Spinal cord (tissue), 10 donors: ENCODE data around the gene RBM39. TPM values are rescaled to one million over a fixed set of nuclear protein-coding genes. Genes with fewer than 3 reads are reported as not detected.
"Not testable (repeated sequence)": the region's sequence is repeated elsewhere in the genome, so short reads cannot be mapped to it uniquely, and the experiment has no call there.

Experiments
- DNase-seq, 6 donors: peaks; one replicate each; pipeline versions ENCODE4 v3.0.0 to v3.0.0-alpha.2; 2013 to 2015; ENCODE audit warnings: low spot score in 6 of 6, low read depth in 4 of 6
- H3K27ac ChIP-seq: one replicate; pipeline ENCODE4 v1.5.1; 2013; ENCODE audit warnings: low read depth, low read length, control low read depth
- H3K27me3 ChIP-seq: one replicate; pipeline ENCODE4 v1.6.1; 2013; ENCODE audit warnings: low read length; ENCODE audit not compliant: control insufficient read depth, insufficient read depth
- H3K36me3 ChIP-seq: one replicate; pipeline ENCODE4 v1.6.1; 2013; ENCODE audit warnings: low read length; ENCODE audit not compliant: control insufficient read depth, insufficient read depth
- H3K4me1 ChIP-seq: one replicate; pipeline ENCODE4 v1.6.1; 2013; ENCODE audit warnings: low read length; ENCODE audit not compliant: control insufficient read depth, insufficient read depth
- H3K4me3 ChIP-seq: one replicate; pipeline ENCODE4 v1.5.1; 2013; ENCODE audit warnings: low read depth, low read length, control low read depth
- H3K9me3 ChIP-seq: one replicate; pipeline ENCODE4 v1.6.1; 2013; ENCODE audit warnings: low read length; ENCODE audit not compliant: control insufficient read depth, insufficient read depth
- WGBS: methylation state at CpG from one replicate; pipeline ENCODE4 v1.1.5; 2013; ENCODE audit warnings: missing lambda C conversion rate; ENCODE audit not compliant: insufficient coverage; 5-methylcytosine and 5-hydroxymethylcytosine counted together
- polyA plus RNA-seq, 2 donors: library from polyadenylated mRNA; unstranded; fragments of 120-200 nt; gene quantifications; one replicate each; pipeline ENCODE4 v1.2.1, GENCODE V29; 2013; ENCODE audit not compliant: insufficient read length in 2 of 2
- total RNA-seq, 2 donors: library from RNA; depleted of rRNA in 1 of 2; stranded (reverse); fragments of 120-200 nt in 1 of 2; fragments of >200 nt in 1 of 2; gene quantifications; one replicate each; pipeline versions ENCODE4 v1.2.3 to v1.2.4, GENCODE V29; 2013 to 2014
- donor health status: healthy.

Gene RBM39
- total and polyA plus RNA-seq, 4 donors = 289 to 441 (median 352) TPM

DNA sequence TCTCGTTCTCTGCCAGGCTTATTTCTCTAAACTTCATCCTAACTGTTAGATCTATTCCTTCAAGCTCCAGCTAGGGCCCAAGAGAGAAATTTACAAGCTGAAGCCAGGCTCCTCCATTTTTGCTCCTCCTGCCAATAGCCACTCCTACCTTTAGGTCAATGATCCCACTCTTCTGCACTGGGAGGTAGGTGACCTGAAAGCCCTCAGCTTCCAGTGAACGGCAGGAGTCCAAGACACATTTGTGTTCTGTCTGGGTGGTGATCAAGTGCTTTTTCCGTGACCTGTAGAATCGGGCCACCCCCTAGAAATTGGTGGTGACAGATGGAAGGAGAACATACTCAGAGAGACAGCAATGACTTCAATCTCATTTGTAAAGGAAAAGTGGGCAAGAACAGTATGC, 51.8 kb downstream of the RBM39 start:
- no peaks in the 10 kb centered on the region for H3K27me3 ChIP-seq
- no peak overlapping the region for H3K27ac ChIP-seq
- no peaks in the 10 kb centered on the region for H3K4me1 ChIP-seq
- H3K36me3 ChIP-seq = peaks cover 55% of the 10 kb centered on the region
- no peak overlapping the region for H3K4me3 ChIP-seq
- no peaks in the 10 kb centered on the region for H3K9me3 ChIP-seq
- no peak for DNase-seq
- no CpG with 5 or more reads among the region's 4 CpGs for WGBS

DNA sequence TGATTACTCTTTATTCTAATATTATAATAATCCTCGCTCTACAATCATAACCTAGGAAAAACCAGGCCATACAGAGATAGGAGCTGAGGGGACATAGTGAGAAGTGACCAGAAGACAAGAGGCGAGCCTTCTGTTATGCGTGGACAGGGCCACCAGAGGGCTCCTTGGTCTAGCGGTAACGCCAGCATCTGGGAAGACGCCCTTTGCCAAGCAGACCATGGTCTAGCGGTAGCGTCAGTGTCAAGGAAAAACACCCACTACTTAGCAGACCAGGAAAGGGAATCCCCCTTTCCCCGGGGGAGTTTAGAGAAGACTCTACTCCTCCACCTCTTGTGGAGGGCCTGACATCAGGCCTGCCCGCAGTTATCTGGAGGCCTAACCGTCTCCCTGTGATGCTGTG, 55.2 kb downstream of the RBM39 start:
- not testable (repeated sequence) for H3K4me1 ChIP-seq, H3K27ac ChIP-seq, H3K4me3 ChIP-seq, H3K27me3 ChIP-seq, H3K9me3 ChIP-seq, DNase-seq
- WGBS = 94% methylated on average over 7 of the region's 11 CpGs
- peaks cover 39% of the 10 kb centered on the region for H3K36me3 ChIP-seq

DNA sequence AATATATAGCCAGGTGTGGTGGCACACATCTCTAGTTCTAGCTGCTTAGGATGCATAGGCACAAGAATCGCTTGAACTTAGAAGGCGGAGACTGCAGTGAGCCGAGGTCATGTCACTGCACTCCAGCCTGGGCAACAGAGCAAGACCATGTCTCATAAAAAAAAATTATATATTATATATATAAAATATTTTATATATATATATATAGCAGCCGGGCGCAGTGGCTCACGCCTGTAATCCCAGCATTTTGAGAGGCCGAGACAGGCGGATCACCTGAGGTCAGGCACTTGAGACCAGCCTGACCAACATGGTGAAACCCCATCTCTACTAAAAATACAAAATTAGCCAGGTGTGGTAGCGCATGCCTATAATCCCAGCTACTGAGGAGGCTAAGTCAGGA, 56.7 kb downstream of the RBM39 start:
- H3K4me3 ChIP-seq, H3K9me3 ChIP-seq, H3K27ac ChIP-seq, H3K4me1 ChIP-seq, DNase-seq, H3K27me3 ChIP-seq: not testable (repeated sequence)
- H3K36me3 ChIP-seq = peaks cover 38% of the 10 kb centered on the region
- 97% methylated on average over 4 of the region's 9 CpGs for WGBS

DNA sequence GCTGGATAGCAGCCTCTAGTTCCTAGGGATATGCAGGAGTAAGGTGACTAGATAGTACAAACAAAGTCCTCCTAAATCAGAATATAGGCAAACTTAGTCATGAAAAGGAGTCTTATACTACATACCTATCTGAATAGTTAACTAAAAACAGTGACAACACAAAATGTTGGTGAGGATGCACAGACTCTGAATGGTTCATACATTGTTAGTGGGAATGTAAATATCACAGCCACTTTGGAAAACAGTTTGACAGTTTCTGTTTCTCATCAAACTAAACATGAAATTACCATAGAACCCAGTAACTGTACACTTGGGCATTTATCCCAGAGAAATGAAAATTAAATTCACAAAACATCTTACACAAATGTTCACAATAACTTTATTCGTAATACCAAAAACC, 60.1 kb downstream of the RBM39 start:
- DNase-seq = no peak
- no peaks in the 10 kb centered on the region for H3K27me3 ChIP-seq
- 100% methylated on average over 1 of the region's 1 CpG for WGBS
- no peaks in the 10 kb centered on the region for H3K4me1 ChIP-seq
- no peak overlapping the region for H3K27ac ChIP-seq
- H3K36me3 ChIP-seq = peaks cover 16% of the 10 kb centered on the region
- no peaks in the 10 kb centered on the region for H3K9me3 ChIP-seq
- no peak overlapping the region for H3K4me3 ChIP-seq

DNA sequence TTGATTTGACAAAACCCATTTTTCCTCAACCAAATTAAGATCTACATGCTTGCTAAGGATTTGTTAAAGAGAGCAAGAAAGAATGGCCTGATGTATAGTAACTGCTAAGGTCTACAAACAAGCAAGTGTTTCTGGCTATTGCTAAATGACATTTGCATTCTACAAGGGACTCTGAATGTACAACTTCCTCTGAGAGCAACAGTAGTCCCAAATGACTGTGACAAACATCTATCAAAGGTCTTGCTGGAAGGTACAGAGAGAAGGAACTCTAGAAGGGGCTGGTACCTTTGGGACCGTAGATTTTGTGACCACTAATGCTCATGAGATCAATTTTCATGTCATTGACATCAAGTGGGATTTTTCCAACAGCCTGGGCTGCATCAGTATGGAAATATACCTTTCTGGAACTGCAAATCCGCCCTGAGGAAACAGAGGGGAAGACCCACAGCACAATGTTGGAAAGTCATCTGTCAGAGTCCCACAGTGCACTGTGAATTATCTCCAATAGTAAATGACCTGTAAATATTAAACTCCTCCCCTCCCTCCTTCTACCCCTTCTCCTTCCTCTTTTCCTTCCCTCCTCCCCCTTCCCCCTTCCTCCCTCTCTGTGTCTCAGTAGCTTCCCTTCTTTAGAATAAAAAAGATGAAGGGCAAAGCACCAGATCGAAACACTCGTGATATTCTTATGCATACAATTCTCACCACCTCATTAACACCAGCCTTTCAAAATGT, 61.4 kb downstream of the RBM39 start:
- no peaks in the 10 kb centered on the region for H3K9me3 ChIP-seq
- 92% methylated on average over 2 of the region's 4 CpGs for WGBS
- no peaks in the 10 kb centered on the region for H3K27me3 ChIP-seq
- H3K36me3 ChIP-seq = peaks cover 16% of the 10 kb centered on the region
- no peak overlapping the region for H3K27ac ChIP-seq
- H3K4me3 ChIP-seq = no peak overlapping the region
- H3K4me1 ChIP-seq = no peaks in the 10 kb centered on the region
- no peak for DNase-seq

DNA sequence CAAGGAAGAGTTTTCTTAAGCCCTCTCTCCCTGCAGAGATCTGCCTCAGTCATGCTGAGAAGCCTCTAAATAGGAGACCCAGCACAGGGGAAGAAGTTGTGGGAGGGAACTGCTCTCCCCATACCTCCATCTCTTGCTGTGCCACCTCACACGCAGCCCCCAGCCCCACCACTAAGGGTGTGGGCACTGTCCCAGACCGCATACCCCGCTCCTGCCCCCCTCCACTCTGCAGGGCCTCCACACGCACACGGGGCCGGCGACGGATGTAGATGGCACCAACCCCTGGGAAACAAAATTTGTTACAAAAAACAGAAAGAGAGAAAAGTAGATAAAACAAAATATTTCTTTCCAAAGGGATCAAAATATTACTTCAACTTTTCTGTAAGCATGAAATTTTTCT, 67.1 kb downstream of the RBM39 start:
- WGBS = no CpG with 5 or more reads among the region's 8 CpGs

DNA sequence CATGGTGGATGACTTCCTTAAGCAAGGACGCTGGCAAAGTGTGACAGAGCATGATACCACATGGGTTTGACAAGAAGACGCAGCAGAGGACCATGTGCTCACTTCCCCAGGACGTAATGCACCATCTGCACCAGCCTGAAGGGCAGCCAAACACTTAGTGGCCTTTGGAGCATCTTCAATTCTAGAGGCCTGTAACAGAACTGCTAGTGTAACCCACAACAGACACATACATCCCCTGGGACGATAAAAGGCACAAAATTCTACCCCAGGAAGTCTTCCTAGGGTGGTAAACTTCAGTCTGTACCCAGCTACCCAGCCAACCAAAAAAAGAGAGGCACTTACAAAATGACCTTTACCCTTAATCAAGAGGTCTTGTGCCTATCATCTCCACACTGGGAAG, 68.2 kb downstream of the RBM39 start:
- WGBS = 89% methylated on average over 4 of the region's 4 CpGs
- H3K27ac ChIP-seq = no peak overlapping the region
- H3K27me3 ChIP-seq = no peaks in the 10 kb centered on the region
- no peaks in the 10 kb centered on the region for H3K9me3 ChIP-seq
- no peak for DNase-seq
- no peak overlapping the region for H3K4me3 ChIP-seq
- no peaks in the 10 kb centered on the region for H3K4me1 ChIP-seq
- peaks cover 40% of the 10 kb centered on the region for H3K36me3 ChIP-seq

More for the DNA sequence above, 67.1 kb downstream of the RBM39 start:
- H3K36me3 ChIP-seq = peaks cover 36% of the 10 kb centered on the region
- DNase-seq = no peak
- no peak overlapping the region for H3K27ac ChIP-seq
- no peaks in the 10 kb centered on the region for H3K27me3 ChIP-seq
- no peak overlapping the region for H3K4me3 ChIP-seq
- no peaks in the 10 kb centered on the region for H3K4me1 ChIP-seq
- no peaks in the 10 kb centered on the region for H3K9me3 ChIP-seq

DNA sequence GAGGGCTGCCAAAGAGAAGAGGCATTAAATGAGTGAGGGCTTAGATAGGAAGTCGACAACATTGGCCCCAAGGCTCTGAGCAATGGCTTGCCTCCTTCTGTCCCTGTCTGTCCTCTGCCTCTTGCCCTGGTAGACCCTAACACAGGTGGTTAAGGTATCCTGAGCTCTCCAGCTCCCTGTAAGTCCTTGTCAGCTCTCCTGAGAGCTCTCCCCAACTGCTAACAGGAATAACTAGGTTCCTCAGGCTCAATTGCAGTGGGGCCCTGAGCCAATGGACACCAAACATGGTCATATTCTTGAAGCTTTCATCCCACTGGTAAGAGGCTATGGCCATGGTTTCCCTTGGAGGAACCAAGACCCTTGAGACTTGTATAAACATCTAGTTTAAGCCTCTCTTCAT, 72.4 kb downstream of the RBM39 start:
- Histone ChIP-seq H3K9me3 (no peaks in the 10 kb centered on the region), H3K27me3 (no peaks in the 10 kb centered on the region), H3K27ac (no peak overlapping the region), H3K36me3 (peaks cover 30% of the 10 kb centered on the region), H3K4me3 (no peak overlapping the region), H3K4me1 (peaks cover 4% of the 10 kb centered on the region)
- DNase-seq = no peak
- WGBS = 82% methylated on average over 1 of the region's 1 CpG

DNA sequence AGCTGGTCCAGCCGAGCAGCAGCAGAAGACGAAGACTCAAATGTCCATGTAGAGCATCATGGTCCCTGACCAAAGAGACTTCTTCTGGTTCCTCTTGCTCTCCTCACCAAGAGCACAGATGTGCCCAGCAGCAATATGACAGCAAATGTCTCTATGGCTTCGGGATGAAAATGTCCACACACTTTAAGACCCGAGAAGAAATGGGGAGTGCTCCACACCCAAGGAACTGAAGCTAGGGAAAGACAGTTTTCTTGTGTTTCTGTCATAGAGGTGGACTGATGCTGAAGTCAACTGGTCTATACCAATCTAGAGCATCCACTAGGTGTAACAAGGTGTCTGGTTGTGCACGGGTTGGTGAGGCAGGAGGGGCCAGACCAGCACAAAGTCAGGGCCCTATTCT, 72.8 kb downstream of the RBM39 start:
- H3K4me3 ChIP-seq = no peak overlapping the region
- H3K4me1 ChIP-seq = peaks cover 4% of the 10 kb centered on the region
- no peak for DNase-seq
- 100% methylated on average over 3 of the region's 5 CpGs for WGBS
- H3K27me3 ChIP-seq = no peaks in the 10 kb centered on the region
- no peak overlapping the region for H3K27ac ChIP-seq
- H3K36me3 ChIP-seq = peaks cover 28% of the 10 kb centered on the region
- H3K9me3 ChIP-seq = no peaks in the 10 kb centered on the region

DNA sequence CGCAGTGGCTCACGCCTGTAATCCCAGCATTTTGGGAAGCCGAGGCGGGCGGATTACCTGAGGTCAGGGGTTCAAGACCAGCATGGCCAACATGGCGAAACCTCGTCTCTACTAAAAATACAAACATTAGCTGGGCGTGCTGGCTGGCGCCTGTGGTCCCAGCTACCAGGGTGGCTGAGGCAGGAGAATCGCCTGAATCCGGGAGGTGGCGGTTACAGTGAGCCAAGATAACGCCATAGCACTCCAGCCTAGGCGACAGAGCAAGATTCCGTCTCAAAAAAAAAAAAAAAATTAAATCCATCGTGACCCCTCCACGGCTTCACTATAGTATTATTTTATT, 76.1 kb downstream of the RBM39 start:
- DNase-seq = no peak
- H3K4me3 ChIP-seq = no peak overlapping the region
- H3K4me1 ChIP-seq = peaks cover 8% of the 10 kb centered on the region
- 98% methylated on average over 12 of the region's 17 CpGs for WGBS
- no peaks in the 10 kb centered on the region for H3K9me3 ChIP-seq
- H3K27ac ChIP-seq = no peak overlapping the region
- H3K27me3 ChIP-seq = no peaks in the 10 kb centered on the region
- H3K36me3 ChIP-seq = peaks cover 12% of the 10 kb centered on the region
